DND-41 (cell line): ENCODE results near the gene FKBP2.

ENCODE experiments used
- ATAC-seq: fragments of 200-7000 bp; cut with Tn5 transposase; 3 replicates; pipeline ENCODE4 v1.9.1; 2021; ENCODE audit warnings: low read depth; ENCODE audit not compliant: insufficient read depth
- DNase-seq: peaks from one replicate; pipeline ENCODE4 v3.0.0-alpha.2; 2020
- H2AFZ ChIP-seq: 2 replicates; pipeline ENCODE4 v1.6.0; 2012; ENCODE audit warnings: low read depth, low read length
- H3K27ac ChIP-seq: 2 replicates; pipeline ENCODE4 v1.5.1; 2012; ENCODE audit warnings: low read length, inconsistent platforms
- H3K27me3 ChIP-seq: fragments of 200-600 bp; sonication (generic); 2 replicates; pipeline ENCODE4 v1.6.0; 2012; ENCODE audit warnings: low read length, mild to moderate bottlenecking, inconsistent platforms; ENCODE audit not compliant: insufficient read depth, poor library complexity
- H3K36me3 ChIP-seq: 2 replicates; pipeline ENCODE4 v1.5.1; 2012; ENCODE audit warnings: low read length, inconsistent platforms; ENCODE audit not compliant: insufficient read depth
- H3K4me1 ChIP-seq: 2 replicates; pipeline ENCODE4 v1.5.1; 2012; ENCODE audit warnings: mild to moderate bottlenecking, low read length; ENCODE audit not compliant: insufficient read depth
- H3K4me2 ChIP-seq: 2 replicates; pipeline ENCODE4 v1.6.0; 2012; ENCODE audit warnings: mild to moderate bottlenecking, moderate library complexity, low read length, inconsistent platforms; ENCODE audit not compliant: insufficient read depth
- H3K4me3 ChIP-seq, 2 experiments: fragments of 200-600 bp in 1 of 2; shearing (Covaris generic) in 1 of 2; 2 replicates each; pipeline ENCODE4 v1.5.1; 2012 to 2016; ENCODE audit warnings: inconsistent platforms in 2 of 2, low read length in 2 of 2, mild to moderate bottlenecking in 2 of 2, low read depth in 1 of 2, moderate library complexity in 1 of 2
- H3K79me2 ChIP-seq: 2 replicates; pipeline ENCODE4 v1.6.0; 2012; ENCODE audit warnings: low read length, inconsistent platforms; ENCODE audit not compliant: insufficient read depth
- H3K9ac ChIP-seq: 2 replicates; pipeline ENCODE4 v1.6.0; 2012; ENCODE audit warnings: low read depth, mild to moderate bottlenecking, inconsistent platforms, low read length, moderate library complexity
- H3K9me3 ChIP-seq: 2 replicates; pipeline ENCODE4 v1.5.1; 2012; ENCODE audit warnings: low read length, moderate library complexity, mild to moderate bottlenecking, inconsistent platforms; ENCODE audit not compliant: insufficient read depth, severe bottlenecking
- H4K20me1 ChIP-seq: 2 replicates; pipeline ENCODE4 v1.6.0; 2012; ENCODE audit warnings: low read length; ENCODE audit not compliant: insufficient read depth
- CTCF ChIP-seq: IDR thresholded peaks from 2 replicates; pipeline ENCODE4 v1.5.1; 2012; ENCODE audit warnings: borderline replicate concordance, low read length, moderate library complexity, mild to moderate bottlenecking; ENCODE audit not compliant: poor library complexity, severe bottlenecking; ENCODE audit errors: extremely low read depth
- EZH2 ChIP-seq: IDR thresholded peaks from 3 replicates; pipeline ENCODE4 v1.6.1; 2012; ENCODE audit warnings: borderline replicate concordance, low read depth, mild to moderate bottlenecking, moderate library complexity, low read length, inconsistent platforms; ENCODE audit not compliant: severe bottlenecking

The FKBP2 gene

GRCh38 chr11:64261556-64262080, 20.7 kb downstream of the FKBP2 start:
- Histone ChIP-seq H3K27ac (no peak overlapping the region), H3K36me3 (peaks cover 46% of the 10 kb centered on the region), H2AFZ (no peak overlapping the region), H3K9ac (no peak overlapping the region), H3K79me2 (no peaks in the 10 kb centered on the region), H3K4me2 (no peak overlapping the region), H3K9me3 (no peaks in the 10 kb centered on the region), H3K27me3 (no peaks in the 10 kb centered on the region), H3K4me1 (no peaks in the 10 kb centered on the region), H3K4me3 (no peak overlapping the region), H4K20me1 (no peaks in the 10 kb centered on the region)
- DNase-seq (no peak), ATAC-seq (no peak)
- TF ChIP-seq EZH2 (no peak), CTCF (no peak)

GRCh38 chr11:64262271-64263002, 21.5 kb downstream of the FKBP2 start:
- Histone ChIP-seq H3K27ac (no peak overlapping the region), H3K4me2 (no peak overlapping the region), H3K36me3 (peaks cover 44% of the 10 kb centered on the region), H4K20me1 (no peaks in the 10 kb centered on the region), H3K79me2 (no peaks in the 10 kb centered on the region), H3K9me3 (no peaks in the 10 kb centered on the region), H3K27me3 (no peaks in the 10 kb centered on the region), H3K4me1 (no peaks in the 10 kb centered on the region), H2AFZ (no peak overlapping the region), H3K4me3 (no peak overlapping the region), H3K9ac (no peak overlapping the region)
- no peak for TF ChIP-seq EZH2
- no peak for TF ChIP-seq CTCF
- ATAC-seq (no peak), DNase-seq (no peak)

GRCh38 chr11:64263021-64263946, 22.4 kb downstream of the FKBP2 start:
- H3K27ac ChIP-seq, result no peak overlapping the region
- H2AFZ ChIP-seq, result no peak overlapping the region
- no peak overlapping the region for H3K4me3 ChIP-seq
- H3K4me1 ChIP-seq, result peaks cover 5% of the 10 kb centered on the region
- TF ChIP-seq CTCF (no peak), EZH2 (no peak)
- no peaks in the 10 kb centered on the region for H4K20me1 ChIP-seq
- no peak overlapping the region for H3K9ac ChIP-seq
- H3K79me2 ChIP-seq, result peaks cover 1% of the 10 kb centered on the region; the same call in 1 of the 2 replicates
- DNase-seq (no peak), ATAC-seq (no peak)
- no peaks in the 10 kb centered on the region for H3K9me3 ChIP-seq
- H3K4me2 ChIP-seq, result no peak overlapping the region
- no peaks in the 10 kb centered on the region for H3K27me3 ChIP-seq
- peaks cover 44% of the 10 kb centered on the region for H3K36me3 ChIP-seq
